ENCODE results near the gene DUSP10. TPM values are rescaled to one million over a fixed set of nuclear protein-coding genes. Genes with fewer than 3 reads are reported as not detected.
A peak's percentile ranks its signal among the peaks of the same experiment; 100 is the strongest.

Gene DUSP10
- total RNA-seq, 1 donor from 2014 or later: 19.4 TPM

GRCh38 chr1:221692643-221693042 lies 49.2 kb downstream of the DUSP10 start:
- H3K27ac Mint-ChIP-seq: no peak overlapping the region
- intact Hi-C loops (cut with micrococcal nuclease): no loop called here
- H3K27me3 Mint-ChIP-seq (ENCODE audit: insufficient read depth): no peaks in the 10 kb centered on the region
- peaks cover 7% of the 10 kb centered on the region for H3K9me3 Mint-ChIP-seq
- H3K36me3 Mint-ChIP-seq (ENCODE audit: low read depth): peaks cover 9% of the 10 kb centered on the region
- H3K4me3 Mint-ChIP-seq: no peak overlapping the region
- H3K4me1 Mint-ChIP-seq (ENCODE audit: low read depth): peaks cover 29% of the 10 kb centered on the region
- no peak for DNase-seq (ENCODE audit: low spot score)

- Mint-ChIP-seq H3K36me3 (ENCODE audit: low read depth) (peaks cover 2% of the 10 kb centered on the region), H3K27ac (no peak overlapping the region), H3K9me3 (peaks cover 7% of the 10 kb centered on the region), H3K4me1 (ENCODE audit: low read depth) (peaks cover 30% of the 10 kb centered on the region), H3K27me3 (ENCODE audit: insufficient read depth) (no peaks in the 10 kb centered on the region), H3K4me3 (no peak overlapping the region)
- no peak for DNase-seq (ENCODE audit: low spot score)
- intact Hi-C loops (cut with micrococcal nuclease): no loop called here
Measured at GRCh38 chr1:221691261-221691660, 50.6 kb downstream of the DUSP10 start.

GRCh38 chr1:221690858-221691257 lies 51.0 kb downstream of the DUSP10 start:
- H3K9me3 Mint-ChIP-seq: peaks cover 7% of the 10 kb centered on the region
- intact Hi-C loops (cut with micrococcal nuclease): no loop called here
- H3K4me3 Mint-ChIP-seq: no peak overlapping the region
- H3K4me1 Mint-ChIP-seq (ENCODE audit: low read depth): peaks cover 30% of the 10 kb centered on the region
- H3K36me3 Mint-ChIP-seq (ENCODE audit: low read depth): peaks cover 2% of the 10 kb centered on the region
- no peak for DNase-seq (ENCODE audit: low spot score)
- no peaks in the 10 kb centered on the region for H3K27me3 Mint-ChIP-seq (ENCODE audit: insufficient read depth)
- no peak overlapping the region for H3K27ac Mint-ChIP-seq

- H3K36me3 Mint-ChIP-seq (ENCODE audit: low read depth): peaks cover 2% of the 10 kb centered on the region
- H3K4me1 Mint-ChIP-seq (ENCODE audit: low read depth): peaks cover 30% of the 10 kb centered on the region
- H3K4me3 Mint-ChIP-seq: no peak overlapping the region
- H3K9me3 Mint-ChIP-seq: peaks cover 7% of the 10 kb centered on the region
- intact Hi-C loops (cut with micrococcal nuclease): loop anchor here (2.0 kb wide), 1 partner anchor 14 kb away; no protein-coding TSS in a partner anchor
- DNase-seq (ENCODE audit: low spot score): no peak
- H3K27me3 Mint-ChIP-seq (ENCODE audit: insufficient read depth): peaks cover 1% of the 10 kb centered on the region
- no peak overlapping the region for H3K27ac Mint-ChIP-seq
Measured at GRCh38 chr1:221689138-221689537, 52.8 kb downstream of the DUSP10 start.

GRCh38 chr1:221688488-221688843 lies 53.4 kb downstream of the DUSP10 start:
- intact Hi-C loops (cut with micrococcal nuclease): loop anchor here (2.0 kb wide), 1 partner anchor 14 kb away; no protein-coding TSS in a partner anchor
- Mint-ChIP-seq H3K27me3 (ENCODE audit: insufficient read depth) (peaks cover 1% of the 10 kb centered on the region), H3K9me3 (peaks cover 3% of the 10 kb centered on the region), H3K36me3 (ENCODE audit: low read depth) (peaks cover 2% of the 10 kb centered on the region), H3K4me1 (ENCODE audit: low read depth) (peaks cover 30% of the 10 kb centered on the region), H3K27ac (peak overlapping the region; percentile 1), H3K4me3 (no peak overlapping the region)
- no peak for DNase-seq (ENCODE audit: low spot score)

GRCh38 chr1:221687836-221688487 lies 53.9 kb downstream of the DUSP10 start:
- Mint-ChIP-seq H3K4me3 (no peak overlapping the region), H3K27ac (peak overlapping the region; percentile 68), H3K36me3 (ENCODE audit: low read depth) (peaks cover 2% of the 10 kb centered on the region), H3K4me1 (ENCODE audit: low read depth) (peaks cover 30% of the 10 kb centered on the region), H3K9me3 (no peaks in the 10 kb centered on the region), H3K27me3 (ENCODE audit: insufficient read depth) (peaks cover 1% of the 10 kb centered on the region)
- DNase-seq (ENCODE audit: low spot score): no peak
- intact Hi-C loops (cut with micrococcal nuclease): loop anchor here (2.0 kb wide), 1 partner anchor 13 kb away; no protein-coding TSS in a partner anchor

- H3K4me3 Mint-ChIP-seq: no peak overlapping the region
- peaks cover 14% of the 10 kb centered on the region for H3K9me3 Mint-ChIP-seq
- peaks cover 5% of the 10 kb centered on the region for H3K27me3 Mint-ChIP-seq (ENCODE audit: insufficient read depth)
- peaks cover 5% of the 10 kb centered on the region for H3K36me3 Mint-ChIP-seq (ENCODE audit: low read depth)
- intact Hi-C loops (cut with micrococcal nuclease): no loop called here
- H3K27ac Mint-ChIP-seq: no peak overlapping the region
- no peak for DNase-seq (ENCODE audit: low spot score)
- H3K4me1 Mint-ChIP-seq (ENCODE audit: low read depth): peaks cover 12% of the 10 kb centered on the region
Measured at GRCh38 chr1:221683681-221684080, 58.2 kb downstream of the DUSP10 start.

GRCh38 chr1:221680085-221680484 lies 61.8 kb downstream of the DUSP10 start:
- Mint-ChIP-seq H3K27me3 (ENCODE audit: insufficient read depth) (peaks cover 4% of the 10 kb centered on the region), H3K4me1 (ENCODE audit: low read depth) (no peaks in the 10 kb centered on the region), H3K36me3 (ENCODE audit: low read depth) (peaks cover 7% of the 10 kb centered on the region), H3K4me3 (no peak overlapping the region), H3K9me3 (peaks cover 18% of the 10 kb centered on the region), H3K27ac (no peak overlapping the region)
- no peak for DNase-seq (ENCODE audit: low spot score)
- intact Hi-C loops (cut with micrococcal nuclease): no loop called here

GRCh38 chr1:221678014-221678413 lies 63.9 kb downstream of the DUSP10 start:
- no peak overlapping the region for H3K4me3 Mint-ChIP-seq
- no peak for DNase-seq (ENCODE audit: low spot score)
- no peak overlapping the region for H3K27ac Mint-ChIP-seq
- H3K27me3 Mint-ChIP-seq (ENCODE audit: insufficient read depth): peaks cover 4% of the 10 kb centered on the region
- H3K4me1 Mint-ChIP-seq (ENCODE audit: low read depth): no peaks in the 10 kb centered on the region
- peaks cover 18% of the 10 kb centered on the region for H3K9me3 Mint-ChIP-seq
- intact Hi-C loops (cut with micrococcal nuclease): no loop called here
- H3K36me3 Mint-ChIP-seq (ENCODE audit: low read depth): peaks cover 7% of the 10 kb centered on the region

GRCh38 chr1:221675880-221676800 lies 65.7 kb downstream of the DUSP10 start:
- intact Hi-C loops (cut with micrococcal nuclease): loop anchor here (2.0 kb wide), 1 partner anchor 13 kb away; no protein-coding TSS in a partner anchor

GRCh38 chr1:221672965-221673364 lies 68.9 kb downstream of the DUSP10 start:
- Mint-ChIP-seq H3K4me1 (ENCODE audit: low read depth) (peaks cover under 1% of the 10 kb centered on the region), H3K27me3 (ENCODE audit: insufficient read depth) (peaks cover 12% of the 10 kb centered on the region), H3K27ac (no peak overlapping the region), H3K9me3 (peaks cover 4% of the 10 kb centered on the region), H3K4me3 (no peak overlapping the region), H3K36me3 (ENCODE audit: low read depth) (peaks cover 4% of the 10 kb centered on the region)
- intact Hi-C loops (cut with micrococcal nuclease): no loop called here
- DNase-seq (ENCODE audit: low spot score): no peak

More at GRCh38 chr1:221675880-221676800, 65.7 kb downstream of the DUSP10 start:
- no peak overlapping the region for H3K27ac Mint-ChIP-seq
- H3K9me3 Mint-ChIP-seq: peaks cover 15% of the 10 kb centered on the region
- H3K4me1 Mint-ChIP-seq (ENCODE audit: low read depth): no peaks in the 10 kb centered on the region
- peaks cover 6% of the 10 kb centered on the region for H3K27me3 Mint-ChIP-seq (ENCODE audit: insufficient read depth)
- no peak overlapping the region for H3K4me3 Mint-ChIP-seq
- peaks cover 7% of the 10 kb centered on the region for H3K36me3 Mint-ChIP-seq (ENCODE audit: low read depth)
- DNase-seq (ENCODE audit: low spot score): no peak

GRCh38 chr1:221672239-221672645 lies 69.6 kb downstream of the DUSP10 start:
- peaks cover 4% of the 10 kb centered on the region for H3K36me3 Mint-ChIP-seq (ENCODE audit: low read depth)
- H3K4me3 Mint-ChIP-seq: no peak overlapping the region
- peaks cover 4% of the 10 kb centered on the region for H3K9me3 Mint-ChIP-seq
- no peak overlapping the region for H3K27ac Mint-ChIP-seq
- peaks cover 8% of the 10 kb centered on the region for H3K4me1 Mint-ChIP-seq (ENCODE audit: low read depth)
- intact Hi-C loops (cut with micrococcal nuclease): no loop called here
- H3K27me3 Mint-ChIP-seq (ENCODE audit: insufficient read depth): peaks cover 12% of the 10 kb centered on the region
- no peak for DNase-seq (ENCODE audit: low spot score)

GRCh38 chr1:221670081-221670480 lies 71.8 kb downstream of the DUSP10 start:
- Mint-ChIP-seq H3K36me3 (ENCODE audit: low read depth) (no peaks in the 10 kb centered on the region), H3K27ac (no peak overlapping the region), H3K4me1 (ENCODE audit: low read depth) (peaks cover 8% of the 10 kb centered on the region), H3K27me3 (ENCODE audit: insufficient read depth) (peaks cover 12% of the 10 kb centered on the region), H3K9me3 (no peaks in the 10 kb centered on the region), H3K4me3 (no peak overlapping the region)
- DNase-seq (ENCODE audit: low spot score): no peak
- intact Hi-C loops (cut with micrococcal nuclease): no loop called here

Data from activated T-helper 1 cell treated with anti-CD3 and anti-CD28 coated beads, Interleukin-12 subunit alpha, Interleukin-12 subunit beta, Interleukin-2, Interleukin-4 antibody, amounts not matched to agents 30 ng/mL and 10 ng/mL and 1 ng/mL, durations not matched to agents 14 hours and 24 hours and 36 hours (primary cell).